HEK293T (cell line): ENCODE data around the gene CDK8.

ENCODE experiments used
- HDGF ChIP-seq: fragments of 450-650 bp; IDR thresholded peaks from 2 replicates; pipeline ENCODE4 v1.6.1; 2017; ENCODE audit warnings: antibody characterized with exemption, borderline replicate concordance
- PKNOX1 ChIP-seq: fragments of 450-650 bp; IDR thresholded peaks from 2 replicates; pipeline ENCODE4 v1.6.1; 2016
- SP1 ChIP-seq: fragments of 450-650 bp; IDR thresholded peaks from 2 replicates; pipeline ENCODE4 v1.6.1; 2017
- ZNF384 ChIP-seq: fragments of 450-650 bp; IDR thresholded peaks from 2 replicates; pipeline ENCODE4 v1.6.1; 2016

- TF ChIP-seq PKNOX1 (no peak), HDGF (no peak), ZNF384 (no peak), SP1 (no peak)
Measured at GRCh38 chr13:26376430-26376829, 122.5 kb downstream of the CDK8 start.
